ENCODE results near the gene SLC44A3.

Gene SLC44A3

GRCh38 chr1:94899756-94900155, 79.6 kb downstream of the SLC44A3 start:
- Histone ChIP-seq H3K9me3 (ENCODE audit: control insufficient read depth, low read depth, low read length) (no peaks in the 10 kb centered on the region), H3K27ac (ENCODE audit: low read length) (no peak overlapping the region), H3K36me3 (ENCODE audit: control insufficient read depth, low read depth, low read length) (peaks cover 84% of the 10 kb centered on the region)

GRCh38 chr1:94901841-94902240, 81.7 kb downstream of the SLC44A3 start:
- no peak overlapping the region for H3K4me3 ChIP-seq (ENCODE audit: low read length)
- H3K9ac ChIP-seq (ENCODE audit: low read length), result no peak overlapping the region
- H3K27ac ChIP-seq (ENCODE audit: low read length), result no peak overlapping the region
- no peaks in the 10 kb centered on the region for H3K9me3 ChIP-seq (ENCODE audit: control insufficient read depth, low read depth, low read length)
- peaks cover 68% of the 10 kb centered on the region for H3K36me3 ChIP-seq (ENCODE audit: control insufficient read depth, low read depth, low read length)
- no peaks in the 10 kb centered on the region for H3K27me3 ChIP-seq (ENCODE audit: control insufficient read depth, insufficient read depth, low read length)
- H3K4me1 ChIP-seq (ENCODE audit: control insufficient read depth, low read depth, low read length), result peaks cover 4% of the 10 kb centered on the region

More at GRCh38 chr1:94899756-94900155, 79.6 kb downstream of the SLC44A3 start:
- no peak overlapping the region for H3K9ac ChIP-seq (ENCODE audit: low read length)
- H3K4me3 ChIP-seq (ENCODE audit: low read length), result no peak overlapping the region
- H3K27me3 ChIP-seq (ENCODE audit: control insufficient read depth, insufficient read depth, low read length), result no peaks in the 10 kb centered on the region
- H3K4me1 ChIP-seq (ENCODE audit: control insufficient read depth, low read depth, low read length), result peaks cover 7% of the 10 kb centered on the region

GRCh38 chr1:94903280-94904009, 83.3 kb downstream of the SLC44A3 start:
- Histone ChIP-seq H3K36me3 (ENCODE audit: control insufficient read depth, low read depth, low read length) (peaks cover 52% of the 10 kb centered on the region), H3K4me1 (ENCODE audit: control insufficient read depth, low read depth, low read length) (peaks cover 10% of the 10 kb centered on the region), H3K27me3 (ENCODE audit: control insufficient read depth, insufficient read depth, low read length) (no peaks in the 10 kb centered on the region), H3K4me3 (ENCODE audit: low read length) (no peak overlapping the region), H3K9ac (ENCODE audit: low read length) (no peak overlapping the region), H3K27ac (ENCODE audit: low read length) (no peak overlapping the region), H3K9me3 (ENCODE audit: control insufficient read depth, low read depth, low read length) (no peaks in the 10 kb centered on the region)

- Histone ChIP-seq H3K9ac (ENCODE audit: low read length) (no peak overlapping the region), H3K36me3 (ENCODE audit: control insufficient read depth, low read depth, low read length) (peaks cover 34% of the 10 kb centered on the region), H3K27me3 (ENCODE audit: control insufficient read depth, insufficient read depth, low read length) (no peaks in the 10 kb centered on the region), H3K27ac (ENCODE audit: low read length) (no peak overlapping the region), H3K4me3 (ENCODE audit: low read length) (no peak overlapping the region), H3K9me3 (ENCODE audit: control insufficient read depth, low read depth, low read length) (no peaks in the 10 kb centered on the region), H3K4me1 (ENCODE audit: control insufficient read depth, low read depth, low read length) (peaks cover 21% of the 10 kb centered on the region)
These were observed 85.0 kb downstream of the SLC44A3 start for GRCh38 chr1:94905207-94905606.

GRCh38 chr1:94906382-94906781, 86.2 kb downstream of the SLC44A3 start:
- H3K27ac ChIP-seq (ENCODE audit: low read length), result no peak overlapping the region
- H3K9ac ChIP-seq (ENCODE audit: low read length), result no peak overlapping the region
- H3K4me1 ChIP-seq (ENCODE audit: control insufficient read depth, low read depth, low read length), result peaks cover 28% of the 10 kb centered on the region
- H3K36me3 ChIP-seq (ENCODE audit: control insufficient read depth, low read depth, low read length), result peaks cover 24% of the 10 kb centered on the region
- no peaks in the 10 kb centered on the region for H3K27me3 ChIP-seq (ENCODE audit: control insufficient read depth, insufficient read depth, low read length)
- H3K9me3 ChIP-seq (ENCODE audit: control insufficient read depth, low read depth, low read length), result no peaks in the 10 kb centered on the region
- no peak overlapping the region for H3K4me3 ChIP-seq (ENCODE audit: low read length)

- H3K9ac ChIP-seq (ENCODE audit: low read length), result no peak overlapping the region
- H3K9me3 ChIP-seq (ENCODE audit: control insufficient read depth, low read depth, low read length), result no peaks in the 10 kb centered on the region
- peaks cover 29% of the 10 kb centered on the region for H3K4me1 ChIP-seq (ENCODE audit: control insufficient read depth, low read depth, low read length)
- H3K36me3 ChIP-seq (ENCODE audit: control insufficient read depth, low read depth, low read length), result peaks cover 17% of the 10 kb centered on the region
- H3K27me3 ChIP-seq (ENCODE audit: control insufficient read depth, insufficient read depth, low read length), result no peaks in the 10 kb centered on the region
- H3K4me3 ChIP-seq (ENCODE audit: low read length), result no peak overlapping the region
- no peak overlapping the region for H3K27ac ChIP-seq (ENCODE audit: low read length)
These were observed 87.0 kb downstream of the SLC44A3 start for GRCh38 chr1:94907136-94907535.

- no peaks in the 10 kb centered on the region for H3K9me3 ChIP-seq (ENCODE audit: control insufficient read depth, low read depth, low read length)
- peaks cover 8% of the 10 kb centered on the region for H3K36me3 ChIP-seq (ENCODE audit: control insufficient read depth, low read depth, low read length)
- no peak overlapping the region for H3K9ac ChIP-seq (ENCODE audit: low read length)
- peaks cover 40% of the 10 kb centered on the region for H3K4me1 ChIP-seq (ENCODE audit: control insufficient read depth, low read depth, low read length)
- no peaks in the 10 kb centered on the region for H3K27me3 ChIP-seq (ENCODE audit: control insufficient read depth, insufficient read depth, low read length)
- no peak overlapping the region for H3K4me3 ChIP-seq (ENCODE audit: low read length)
- H3K27ac ChIP-seq (ENCODE audit: low read length), result no peak overlapping the region
These were observed 88.0 kb downstream of the SLC44A3 start for GRCh38 chr1:94908190-94908589.

- H3K27me3 ChIP-seq (ENCODE audit: control insufficient read depth, insufficient read depth, low read length), result no peaks in the 10 kb centered on the region
- no peak overlapping the region for H3K9ac ChIP-seq (ENCODE audit: low read length)
- H3K36me3 ChIP-seq (ENCODE audit: control insufficient read depth, low read depth, low read length), result no peaks in the 10 kb centered on the region
- H3K4me1 ChIP-seq (ENCODE audit: control insufficient read depth, low read depth, low read length), result peaks cover 40% of the 10 kb centered on the region
- no peaks in the 10 kb centered on the region for H3K9me3 ChIP-seq (ENCODE audit: control insufficient read depth, low read depth, low read length)
- H3K4me3 ChIP-seq (ENCODE audit: low read length), result no peak overlapping the region
- H3K27ac ChIP-seq (ENCODE audit: low read length), result no peak overlapping the region
These were observed 88.8 kb downstream of the SLC44A3 start for GRCh38 chr1:94908965-94909364.

GRCh38 chr1:94909486-94909885, 89.3 kb downstream of the SLC44A3 start:
- H3K9me3 ChIP-seq (ENCODE audit: control insufficient read depth, low read depth, low read length), result no peaks in the 10 kb centered on the region
- H3K36me3 ChIP-seq (ENCODE audit: control insufficient read depth, low read depth, low read length), result no peaks in the 10 kb centered on the region
- peaks cover 40% of the 10 kb centered on the region for H3K4me1 ChIP-seq (ENCODE audit: control insufficient read depth, low read depth, low read length)
- no peak overlapping the region for H3K27ac ChIP-seq (ENCODE audit: low read length)
- H3K9ac ChIP-seq (ENCODE audit: low read length), result no peak overlapping the region
- H3K27me3 ChIP-seq (ENCODE audit: control insufficient read depth, insufficient read depth, low read length), result no peaks in the 10 kb centered on the region
- no peak overlapping the region for H3K4me3 ChIP-seq (ENCODE audit: low read length)

- no peak overlapping the region for H3K4me3 ChIP-seq (ENCODE audit: low read length)
- H3K9me3 ChIP-seq (ENCODE audit: control insufficient read depth, low read depth, low read length), result no peaks in the 10 kb centered on the region
- H3K4me1 ChIP-seq (ENCODE audit: control insufficient read depth, low read depth, low read length), result peaks cover 40% of the 10 kb centered on the region
- H3K36me3 ChIP-seq (ENCODE audit: control insufficient read depth, low read depth, low read length), result no peaks in the 10 kb centered on the region
- H3K9ac ChIP-seq (ENCODE audit: low read length), result no peak overlapping the region
- H3K27me3 ChIP-seq (ENCODE audit: control insufficient read depth, insufficient read depth, low read length), result no peaks in the 10 kb centered on the region
- H3K27ac ChIP-seq (ENCODE audit: low read length), result no peak overlapping the region
These were observed 92.4 kb downstream of the SLC44A3 start for GRCh38 chr1:94912263-94913184.

- Histone ChIP-seq H3K9me3 (ENCODE audit: control insufficient read depth, low read depth, low read length) (no peaks in the 10 kb centered on the region), H3K36me3 (ENCODE audit: control insufficient read depth, low read depth, low read length) (no peaks in the 10 kb centered on the region), H3K27ac (ENCODE audit: low read length) (no peak overlapping the region), H3K27me3 (ENCODE audit: control insufficient read depth, insufficient read depth, low read length) (no peaks in the 10 kb centered on the region), H3K9ac (ENCODE audit: low read length) (no peak overlapping the region), H3K4me1 (ENCODE audit: control insufficient read depth, low read depth, low read length) (peaks cover 23% of the 10 kb centered on the region), H3K4me3 (ENCODE audit: low read length) (no peak overlapping the region)
These were observed 97.1 kb downstream of the SLC44A3 start for GRCh38 chr1:94917251-94917650.

Measured in iPS-18a (cell line).